ENCODE data around the gene FAM193A. TPM values are rescaled to one million over a fixed set of nuclear protein-coding genes. Genes with fewer than 3 reads are reported as not detected.

FAM193A gene
- 13.2 and 13.5 TPM in 2 replicates for total RNA-seq

GRCh38 chr4:2536193-2537010 is at the start of gene FAM193A:
Gene FAM193A (plus strand): TSS chr4:2536647. CDS start chr4:2536916, 269 bp downstream.

GRCh38 chr4:2755821-2756690 is 219.6 kb downstream of the FAM193A start, which contains the start of gene TNIP2:
Gene TNIP2 (minus strand): TSS chr4:2756336. CDS start chr4:2756289, 47 bp downstream.

Other genes starting within 250 kb of the FAM193A start
- 12.4 and 22.5 TPM in 2 replicates for gene ZFYVE28, start 118.0 kb upstream of the FAM193A start, total RNA-seq
- gene CFAP99, start 117.7 kb upstream of the FAM193A start, total RNA-seq: 0.13 TPM in 1 of 2 replicates, not detected in the other
- gene RNF4, start 67.5 kb upstream of the FAM193A start, total RNA-seq: 48.2 and 54.5 TPM in 2 replicates
- gene TNIP2, start 219.7 kb downstream of the FAM193A start, total RNA-seq: 36.6 and 44.9 TPM in 2 replicates

Data from smooth muscle cell of the pulmonary artery (primary cell).